Keratinocyte (primary cell): ENCODE measurements around the gene ABCA8. TPM values are rescaled to one million over a fixed set of nuclear protein-coding genes. Genes with fewer than 3 reads are reported as not detected.

ENCODE experiments used
- DNase-seq: peaks from one replicate; pipeline ENCODE4 v3.0.0-alpha.2; 2011; ENCODE audit warnings: low read depth, missing footprints, low spot score
- FAIRE-seq: peaks from 2 replicates; lab custom pipeline; 2011; peaks lifted over from hg19 to GRCh38; lab: Jason Lieb, UNC
- H2AFZ ChIP-seq: 2 replicates; pipeline ENCODE4 v1.6.0; 2012; ENCODE audit warnings: low read length, control low read depth, inconsistent platforms; ENCODE audit not compliant: control insufficient read depth
- H3K27ac ChIP-seq: 2 replicates; pipeline ENCODE4 v1.5.1; 2011; ENCODE audit warnings: low read length; ENCODE audit not compliant: control insufficient read depth, insufficient read depth
- H3K27me3 ChIP-seq: 3 replicates; pipeline ENCODE4 v1.6.0; 2011; ENCODE audit warnings: low read length; ENCODE audit not compliant: control insufficient read depth, insufficient read depth; ENCODE audit errors: extremely low read depth
- H3K36me3 ChIP-seq, 2 experiments: 2 replicates in 1 of 2; 3 replicates in 1 of 2; pipeline ENCODE4 v1.5.1; 2011; ENCODE audit warnings: low read length in 2 of 2, mild to moderate bottlenecking in 1 of 2; ENCODE audit not compliant: control insufficient read depth in 2 of 2, insufficient read depth in 2 of 2; ENCODE audit errors: extremely low read depth in 1 of 2
- H3K4me1 ChIP-seq: 3 replicates; pipeline ENCODE4 v1.5.1; 2011; ENCODE audit warnings: low read length; ENCODE audit not compliant: control insufficient read depth, insufficient read depth; ENCODE audit errors: extremely low read depth
- H3K4me2 ChIP-seq: 3 replicates; pipeline ENCODE4 v1.6.0; 2011; ENCODE audit warnings: low read depth, low read length; ENCODE audit not compliant: control insufficient read depth, insufficient read depth; ENCODE audit errors: extremely low read depth
- H3K4me3 ChIP-seq, 3 experiments: fragments of 200-600 bp in 1 of 3; sonication (generic) in 1 of 3; 2 replicates in 2 of 3; 3 replicates in 1 of 3; pipeline ENCODE4 v1.5.1; 2011 to 2016; ENCODE audit warnings: low read length in 3 of 3, mild to moderate bottlenecking in 3 of 3, control low read depth in 2 of 3, inconsistent platforms in 1 of 3, low read depth in 1 of 3, mixed read lengths in 1 of 3, mixed run types in 1 of 3, moderate library complexity in 1 of 3; ENCODE audit not compliant: control insufficient read depth in 2 of 3, insufficient read depth in 2 of 3; ENCODE audit errors: extremely low read depth in 1 of 3
- H3K79me2 ChIP-seq: 2 replicates; pipeline ENCODE4 v1.6.0; 2012; ENCODE audit warnings: low read length; ENCODE audit not compliant: control insufficient read depth, insufficient read depth
- H3K9ac ChIP-seq: 3 replicates; pipeline ENCODE4 v1.6.0; 2011; ENCODE audit warnings: low read length; ENCODE audit not compliant: control insufficient read depth, insufficient read depth; ENCODE audit errors: extremely low read depth
- H3K9me1 ChIP-seq: 3 replicates; pipeline ENCODE4 v1.6.0; 2011; ENCODE audit warnings: low read length; ENCODE audit not compliant: control insufficient read depth, insufficient read depth; ENCODE audit errors: extremely low read depth
- H3K9me3 ChIP-seq: 2 replicates; pipeline ENCODE4 v1.5.1; 2012; ENCODE audit warnings: low read depth, low read length; ENCODE audit not compliant: control insufficient read depth
- H4K20me1 ChIP-seq: 3 replicates; pipeline ENCODE4 v1.6.0; 2011; ENCODE audit warnings: low read length; ENCODE audit not compliant: control insufficient read depth, insufficient read depth; ENCODE audit errors: extremely low read depth
- CTCF ChIP-seq, 3 experiments: IDR thresholded peaks in 1 of 3; conservative IDR thresholded peaks in 1 of 3; optimal IDR thresholded peaks in 1 of 3; 2 replicates in 2 of 3; 3 replicates in 1 of 3; pipeline versions ENCODE3 to v1.5.1; 2011; ENCODE audit warnings: low read length in 3 of 3, mild to moderate bottlenecking in 3 of 3, moderate library complexity in 2 of 3, control low read depth in 1 of 3, inconsistent platforms in 1 of 3; ENCODE audit not compliant: insufficient read depth in 2 of 3; ENCODE audit errors: extremely low read depth in 1 of 3
- EZH2 ChIP-seq: IDR thresholded peaks from one replicate; pipeline ENCODE4 v1.6.1; 2012; ENCODE audit warnings: inconsistent platforms, mild to moderate bottlenecking, low read length, moderate library complexity
- dilution Hi-C: fragments of 300-500 bp; cut with MboI; formaldehyde crosslinking; loops from one replicate; pipeline ENCODE4 v1.7.0; 2020; ENCODE audit warnings: low sequenced_read_pairs; ENCODE audit not compliant: extremely low pct_ligation_motif_present
- polyA plus RNA-seq, 5 experiments: library from polyadenylated mRNA; depleted of rRNA in 3 of 5; stranded (reverse) in 3 of 5; stranded (forward) in 1 of 5; unstranded in 1 of 5; fragments of >200 nt; gene quantifications; 1 replicate in 1 of 5; 2 replicates in 3 of 5; 3 replicates in 1 of 5; pipeline versions ENCODE4 v1.2.1 to v1.2.3, GENCODE V29; 2011 to 2012; ENCODE audit warnings: missing spikeins in 2 of 5, low read depth in 1 of 5, low replicate concordance in 1 of 5

Gene ABCA8
- polyA plus RNA-seq, 1 donor (not counting 4 experiments of a cell fraction or from before 2014, with no cell fraction given) = 0.01 TPM

GRCh38 chr17:68820825-68821481 lies 134.2 kb downstream of the ABCA8 start:
- TF ChIP-seq EZH2 (no peak), CTCF (optimal IDR thresholded peaks at IDR 0.05 in 1 of 3, IDR thresholded peaks at IDR 0.05 in 1 of 3, conservative IDR thresholded peaks at IDR 0.05 in 1 of 3; ENCODE audit: extremely low read depth in 1 of 3, insufficient read depth in 2 of 3, low read length in 3 of 3) (no peak)
- no peak for FAIRE-seq
- H3K4me2 ChIP-seq = no peak overlapping the region
- no peaks in the 10 kb centered on the region for H3K79me2 ChIP-seq
- H3K36me3 ChIP-seq = no peaks in the 10 kb centered on the region
- dilution Hi-C loops = no loop called here
- no peaks in the 10 kb centered on the region for H3K9me1 ChIP-seq
- no peaks in the 10 kb centered on the region for H3K9me3 ChIP-seq
- H2AFZ ChIP-seq = no peak overlapping the region
- no peak for DNase-seq
- no peaks in the 10 kb centered on the region for H3K27me3 ChIP-seq
- H4K20me1 ChIP-seq = no peaks in the 10 kb centered on the region
- H3K4me3 ChIP-seq = no peak overlapping the region
- H3K9ac ChIP-seq = no peak overlapping the region
- no peak overlapping the region for H3K27ac ChIP-seq
- H3K4me1 ChIP-seq = peaks cover 14% of the 10 kb centered on the region

GRCh38 chr17:68820476-68820824 lies 134.7 kb downstream of the ABCA8 start:
- no peak overlapping the region for H3K4me2 ChIP-seq
- no peak overlapping the region for H3K27ac ChIP-seq
- no peaks in the 10 kb centered on the region for H3K9me3 ChIP-seq
- peaks cover 14% of the 10 kb centered on the region for H3K4me1 ChIP-seq
- H4K20me1 ChIP-seq = no peaks in the 10 kb centered on the region
- H3K9ac ChIP-seq = no peak overlapping the region
- H3K4me3 ChIP-seq = no peak overlapping the region
- no peak overlapping the region for H2AFZ ChIP-seq
- no peaks in the 10 kb centered on the region for H3K36me3 ChIP-seq
- no peak for DNase-seq
- no peaks in the 10 kb centered on the region for H3K9me1 ChIP-seq
- no peaks in the 10 kb centered on the region for H3K79me2 ChIP-seq
- no peaks in the 10 kb centered on the region for H3K27me3 ChIP-seq
- dilution Hi-C loops = no loop called here
- no peak for FAIRE-seq
- no peak for TF ChIP-seq EZH2
- TF ChIP-seq CTCF (optimal IDR thresholded peaks at IDR 0.05 in 1 of 3, IDR thresholded peaks at IDR 0.05 in 1 of 3, conservative IDR thresholded peaks at IDR 0.05 in 1 of 3; ENCODE audit: extremely low read depth in 1 of 3, insufficient read depth in 2 of 3, low read length in 3 of 3) = no peak
